HepG2 (cell line): Measurements from ENCODE around the gene SNAI3. TPM values are rescaled to one million over a fixed set of nuclear protein-coding genes. Genes with fewer than 3 reads are reported as not detected.
A peak's percentile ranks its signal among the peaks of the same experiment; 100 is the strongest.

Source experiments
- DNMT3B ChIP-seq: conservative IDR thresholded peaks from 2 replicates; pipeline ENCODE4 v1.6.1; 2016; ENCODE audit warnings: missing biosample characterization, control low read depth
- ETV6 ChIP-seq: sonication (generic); formaldehyde crosslinking; conservative IDR thresholded peaks from 2 replicates; pipeline ENCODE4 v1.4.0; 2020; ENCODE audit warnings: missing genetic modification reagents
- FOXP1 ChIP-seq, 2 experiments: fragments of 450-650 bp in 1 of 2; IDR thresholded peaks; 2 replicates each; pipeline ENCODE4 v1.6.1; 2017 to 2018; ENCODE audit warnings: antibody characterized with exemption in 1 of 2
- HMG20A ChIP-seq: IDR thresholded peaks from 2 replicates; pipeline ENCODE4 v1.6.1; 2016; ENCODE audit warnings: borderline replicate concordance
- HMG20B ChIP-seq: conservative IDR thresholded peaks from 2 replicates; pipeline ENCODE4 v1.6.1; 2016; ENCODE audit warnings: missing genetic modification reagents, missing compliant biosample characterization
- KLF11 ChIP-seq: IDR thresholded peaks from 2 replicates; pipeline ENCODE4 v1.6.1; 2016; ENCODE audit warnings: missing compliant biosample characterization
- MAF1 ChIP-seq: sonication (generic); formaldehyde crosslinking; IDR thresholded peaks from 2 replicates; pipeline ENCODE4 v1.5.0; 2020; ENCODE audit warnings: missing genetic modification reagents, borderline replicate concordance
- MIXL1 ChIP-seq: IDR thresholded peaks from 2 replicates; pipeline ENCODE4 v1.6.1; 2016
- NFE2L1 ChIP-seq: sonication (generic); formaldehyde crosslinking; IDR thresholded peaks from 2 replicates; pipeline ENCODE4 v1.4.0; 2020; ENCODE audit warnings: missing genetic modification reagents, mild to moderate bottlenecking, borderline replicate concordance
- RAD21 ChIP-seq: fragments of 450-650 bp; formaldehyde crosslinking; IDR thresholded peaks from 2 replicates; pipeline ENCODE4 v1.5.0; 2020; ENCODE audit warnings: mild to moderate bottlenecking
- SALL2 ChIP-seq: sonication (generic); formaldehyde crosslinking; IDR thresholded peaks from 2 replicates; pipeline ENCODE4 v1.8.1; 2023; ENCODE audit warnings: mild to moderate bottlenecking, missing genetic modification reagents, inconsistent platforms
- SIN3A ChIP-seq: IDR thresholded peaks from 2 replicates; pipeline ENCODE4 v1.6.1; 2011; ENCODE audit warnings: low read depth, mild to moderate bottlenecking, control low read depth, low read length, borderline replicate concordance
- SOX5 ChIP-seq: IDR thresholded peaks from 2 replicates; pipeline ENCODE4 v1.6.1; 2016; ENCODE audit warnings: borderline replicate concordance
- THYN1 ChIP-seq: sonication (generic); formaldehyde crosslinking; IDR thresholded peaks from 2 replicates; pipeline ENCODE4 v1.8.1; 2023; ENCODE audit warnings: low read depth, mild to moderate bottlenecking, moderate library complexity, missing genetic modification reagents, borderline replicate concordance
- ZBTB21 ChIP-seq: sonication (generic); formaldehyde crosslinking; IDR thresholded peaks from 2 replicates; pipeline ENCODE4 v1.4.0; 2020; ENCODE audit warnings: missing genetic modification reagents
- ZFAT ChIP-seq: sonication (generic); formaldehyde crosslinking; conservative IDR thresholded peaks from 2 replicates; pipeline ENCODE4 v1.8.1; 2023; ENCODE audit warnings: missing genetic modification reagents, inconsistent platforms
- ZNF44 ChIP-seq: sonication (generic); formaldehyde crosslinking; IDR thresholded peaks from 2 replicates; pipeline ENCODE4 v1.5.1; 2020; ENCODE audit warnings: mild to moderate bottlenecking, missing genetic modification reagents
- ZNF615 ChIP-seq: sonication (generic); formaldehyde crosslinking; IDR thresholded peaks from 2 replicates; pipeline ENCODE4 v1.5.0; 2020; ENCODE audit warnings: mild to moderate bottlenecking, missing genetic modification reagents, borderline replicate concordance
- ZNF782 ChIP-seq: sonication (generic); formaldehyde crosslinking; IDR thresholded peaks from 2 replicates; pipeline ENCODE4 v1.4.0; 2020; ENCODE audit warnings: missing genetic modification reagents, mild to moderate bottlenecking, borderline replicate concordance
- polyA plus RNA-seq, 8 experiments: library from polyadenylated mRNA; depleted of rRNA in 3 of 8; stranded (reverse) in 7 of 8; unstranded in 1 of 8; fragments of >200 nt; fragmentation: Illumina TruSeq in 4 of 8; extraction: Trizol in 4 of 8; gene quantifications; 2 replicates each; pipeline versions ENCODE4 v1.2.1 to v1.2.3, GENCODE V29; 2011 to 2016; ENCODE audit warnings: low read depth in 4 of 8, missing spikeins in 1 of 8, mixed read lengths in 1 of 8; ENCODE audit not compliant: insufficient read depth in 1 of 8
- total RNA-seq, 5 experiments: library from RNA; depleted of rRNA; stranded (reverse); fragments of >200 nt; fragmentation: Illumina TruSeq; extraction: Trizol; gene quantifications; 2 replicates each; pipeline ENCODE4 v1.2.3, GENCODE V29; 2016; ENCODE audit warnings: low read depth in 1 of 5
- TF ChIP-seq, protein P1 (sequence below): sonication (generic); formaldehyde crosslinking; IDR thresholded peaks from 2 replicates; pipeline ENCODE4 v1.4.0; 2020; ENCODE audit warnings: missing genetic modification reagents
- TF ChIP-seq, protein P2 (sequence below): fragments of 450-650 bp; IDR thresholded peaks from 2 replicates; pipeline ENCODE4 v1.6.1; 2017
- TF ChIP-seq, protein P3 (sequence below): IDR thresholded peaks from 2 replicates; pipeline ENCODE4 v1.6.1; 2012; ENCODE audit warnings: low read length, improper control_type of control experiment

Gene SNAI3
- total and polyA plus RNA-seq, 2 of the 13 experiments (the other 11 are each of a cell fraction or from before 2014, with no cell fraction given), result 0.09 to 0.18 TPM

GRCh38 chr16:88662843-88663606 lies 23.3 kb downstream of the SNAI3 start, which contains the start of gene MVD (continued):
- TF ChIP-seq MAF1 (CRISPR knock-in tag) (no peak), ETV6 (CRISPR knock-in tag) (no peak; the same call in 1 of the 2 replicates), ZBTB21 (CRISPR knock-in tag) (no peak), HMG20B (CRISPR knock-in tag) (0 out of 2 replicates have a peak, but pooled peaks have one; percentile 39), SIN3A (peak; percentile 96; the same call in 1 of the 2 replicates), THYN1 (no peak), HMG20A (CRISPR knock-in tag) (no peak), ZNF615 (CRISPR knock-in tag) (no peak), DNMT3B (CRISPR knock-in tag) (no peak), ZNF44 (CRISPR knock-in tag) (peak; percentile 99; the same call in 1 of the 2 replicates), RAD21 (peak; percentile 56), ZNF782 (peak; percentile 78; the same call in 1 of the 2 replicates), FOXP1 (IDR thresholded peaks at IDR 0.05) (no peak), FOXP1 (CRISPR knock-in tag; IDR thresholded peaks at IDR 0.05) (no peak; the same call in 1 of the 2 replicates), NFE2L1 (CRISPR knock-in tag) (no peak), SALL2 (CRISPR knock-in tag) (peak; percentile 91), MIXL1 (CRISPR knock-in tag) (peak; percentile 7; the same call in 1 of the 2 replicates), ZFAT (CRISPR knock-in tag) (no peak), SOX5 (CRISPR knock-in tag) (no peak; the same call in 1 of the 2 replicates), KLF11 (CRISPR knock-in tag) (0 out of 2 replicates have a peak, but pooled peaks have one; percentile 77)
- TF ChIP-seq, protein P1, sequence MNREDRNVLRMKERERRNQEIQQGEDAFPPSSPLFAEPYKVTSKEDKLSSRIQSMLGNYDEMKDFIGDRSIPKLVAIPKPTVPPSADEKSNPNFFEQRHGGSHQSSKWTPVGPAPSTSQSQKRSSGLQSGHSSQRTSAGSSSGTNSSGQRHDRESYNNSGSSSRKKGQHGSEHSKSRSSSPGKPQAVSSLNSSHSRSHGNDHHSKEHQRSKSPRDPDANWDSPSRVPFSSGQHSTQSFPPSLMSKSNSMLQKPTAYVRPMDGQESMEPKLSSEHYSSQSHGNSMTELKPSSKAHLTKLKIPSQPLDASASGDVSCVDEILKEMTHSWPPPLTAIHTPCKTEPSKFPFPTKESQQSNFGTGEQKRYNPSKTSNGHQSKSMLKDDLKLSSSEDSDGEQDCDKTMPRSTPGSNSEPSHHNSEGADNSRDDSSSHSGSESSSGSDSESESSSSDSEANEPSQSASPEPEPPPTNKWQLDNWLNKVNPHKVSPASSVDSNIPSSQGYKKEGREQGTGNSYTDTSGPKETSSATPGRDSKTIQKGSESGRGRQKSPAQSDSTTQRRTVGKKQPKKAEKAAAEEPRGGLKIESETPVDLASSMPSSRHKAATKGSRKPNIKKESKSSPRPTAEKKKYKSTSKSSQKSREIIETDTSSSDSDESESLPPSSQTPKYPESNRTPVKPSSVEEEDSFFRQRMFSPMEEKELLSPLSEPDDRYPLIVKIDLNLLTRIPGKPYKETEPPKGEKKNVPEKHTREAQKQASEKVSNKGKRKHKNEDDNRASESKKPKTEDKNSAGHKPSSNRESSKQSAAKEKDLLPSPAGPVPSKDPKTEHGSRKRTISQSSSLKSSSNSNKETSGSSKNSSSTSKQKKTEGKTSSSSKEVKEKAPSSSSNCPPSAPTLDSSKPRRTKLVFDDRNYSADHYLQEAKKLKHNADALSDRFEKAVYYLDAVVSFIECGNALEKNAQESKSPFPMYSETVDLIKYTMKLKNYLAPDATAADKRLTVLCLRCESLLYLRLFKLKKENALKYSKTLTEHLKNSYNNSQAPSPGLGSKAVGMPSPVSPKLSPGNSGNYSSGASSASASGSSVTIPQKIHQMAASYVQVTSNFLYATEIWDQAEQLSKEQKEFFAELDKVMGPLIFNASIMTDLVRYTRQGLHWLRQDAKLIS, result 0 out of 2 replicates have a peak, but pooled peaks have one; percentile 78
- TF ChIP-seq, protein P2, sequence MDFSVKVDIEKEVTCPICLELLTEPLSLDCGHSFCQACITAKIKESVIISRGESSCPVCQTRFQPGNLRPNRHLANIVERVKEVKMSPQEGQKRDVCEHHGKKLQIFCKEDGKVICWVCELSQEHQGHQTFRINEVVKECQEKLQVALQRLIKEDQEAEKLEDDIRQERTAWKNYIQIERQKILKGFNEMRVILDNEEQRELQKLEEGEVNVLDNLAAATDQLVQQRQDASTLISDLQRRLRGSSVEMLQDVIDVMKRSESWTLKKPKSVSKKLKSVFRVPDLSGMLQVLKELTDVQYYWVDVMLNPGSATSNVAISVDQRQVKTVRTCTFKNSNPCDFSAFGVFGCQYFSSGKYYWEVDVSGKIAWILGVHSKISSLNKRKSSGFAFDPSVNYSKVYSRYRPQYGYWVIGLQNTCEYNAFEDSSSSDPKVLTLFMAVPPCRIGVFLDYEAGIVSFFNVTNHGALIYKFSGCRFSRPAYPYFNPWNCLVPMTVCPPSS, result no peak
- TF ChIP-seq, protein P3, sequence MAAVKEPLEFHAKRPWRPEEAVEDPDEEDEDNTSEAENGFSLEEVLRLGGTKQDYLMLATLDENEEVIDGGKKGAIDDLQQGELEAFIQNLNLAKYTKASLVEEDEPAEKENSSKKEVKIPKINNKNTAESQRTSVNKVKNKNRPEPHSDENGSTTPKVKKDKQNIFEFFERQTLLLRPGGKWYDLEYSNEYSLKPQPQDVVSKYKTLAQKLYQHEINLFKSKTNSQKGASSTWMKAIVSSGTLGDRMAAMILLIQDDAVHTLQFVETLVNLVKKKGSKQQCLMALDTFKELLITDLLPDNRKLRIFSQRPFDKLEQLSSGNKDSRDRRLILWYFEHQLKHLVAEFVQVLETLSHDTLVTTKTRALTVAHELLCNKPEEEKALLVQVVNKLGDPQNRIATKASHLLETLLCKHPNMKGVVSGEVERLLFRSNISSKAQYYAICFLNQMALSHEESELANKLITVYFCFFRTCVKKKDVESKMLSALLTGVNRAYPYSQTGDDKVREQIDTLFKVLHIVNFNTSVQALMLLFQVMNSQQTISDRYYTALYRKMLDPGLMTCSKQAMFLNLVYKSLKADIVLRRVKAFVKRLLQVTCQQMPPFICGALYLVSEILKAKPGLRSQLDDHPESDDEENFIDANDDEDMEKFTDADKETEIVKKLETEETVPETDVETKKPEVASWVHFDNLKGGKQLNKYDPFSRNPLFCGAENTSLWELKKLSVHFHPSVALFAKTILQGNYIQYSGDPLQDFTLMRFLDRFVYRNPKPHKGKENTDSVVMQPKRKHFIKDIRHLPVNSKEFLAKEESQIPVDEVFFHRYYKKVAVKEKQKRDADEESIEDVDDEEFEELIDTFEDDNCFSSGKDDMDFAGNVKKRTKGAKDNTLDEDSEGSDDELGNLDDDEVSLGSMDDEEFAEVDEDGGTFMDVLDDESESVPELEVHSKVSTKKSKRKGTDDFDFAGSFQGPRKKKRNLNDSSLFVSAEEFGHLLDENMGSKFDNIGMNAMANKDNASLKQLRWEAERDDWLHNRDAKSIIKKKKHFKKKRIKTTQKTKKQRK, result no peak
